A549 (cell line): ENCODE measurements around the gene COL28A1.

Experiments
- ATOH8 ChIP-seq: fragments of 250-450 bp; sonication (Bioruptor Pico); IDR thresholded peaks from 2 replicates; pipeline ENCODE4 v1.5.0; 2020; ENCODE audit warnings: low read depth, mild to moderate bottlenecking, moderate library complexity
- CEBPB ChIP-seq, 2 experiments: fragments of >200 bp in 1 of 2; sonication (Bioruptor Twin) in 1 of 2; formaldehyde crosslinking in 1 of 2; IDR thresholded peaks; 2 replicates each; pipeline ENCODE4 v1.6.1; 2012 to 2016
- CHD2 ChIP-seq: fragments of 150-350 bp; IDR thresholded peaks from 2 replicates; pipeline ENCODE4 v1.6.1; 2014; ENCODE audit warnings: low read length; ENCODE audit not compliant: partially characterized antibody
- CTCF ChIP-seq: fragments of >200 bp; sonication (Bioruptor Twin); formaldehyde crosslinking; IDR thresholded peaks from 3 replicates; pipeline ENCODE4 v1.5.1; 2016
- ESRRA ChIP-seq: fragments of 150-350 bp; IDR thresholded peaks from 2 replicates; pipeline ENCODE4 v1.6.1; 2014; ENCODE audit warnings: mild to moderate bottlenecking, low read length, borderline replicate concordance
- HOXA7 ChIP-seq: fragments of 250-450 bp; sonication (Bioruptor Pico); IDR thresholded peaks from 2 replicates; pipeline ENCODE4 v1.5.0; 2020; ENCODE audit warnings: mild to moderate bottlenecking, moderate library complexity
- HOXB5 ChIP-seq: fragments of 250-450 bp; sonication (Bioruptor Pico); IDR thresholded peaks from 2 replicates; pipeline ENCODE4 v1.5.0; 2020; ENCODE audit warnings: mild to moderate bottlenecking, moderate library complexity
- JUN ChIP-seq, 2 experiments: fragments of >200 bp; sonication (Bioruptor Twin); formaldehyde crosslinking; IDR thresholded peaks; 2 replicates in 1 of 2; 3 replicates in 1 of 2; pipeline ENCODE4 v1.6.1; 2016 to 2017
- POLR2A ChIP-seq: IDR thresholded peaks from 2 replicates; pipeline ENCODE4 v1.6.1; 2012; ENCODE audit warnings: mild to moderate bottlenecking, low read length
- REST ChIP-seq: fragments of 200-600 bp; sonication (generic); IDR thresholded peaks from 2 replicates; pipeline ENCODE4 v1.6.1; 2016; ENCODE audit warnings: antibody characterized with exemption, mild to moderate bottlenecking, moderate library complexity
- RFX5 ChIP-seq: fragments of 450-650 bp; IDR thresholded peaks from 2 replicates; pipeline ENCODE4 v1.7.1; 2014; ENCODE audit warnings: antibody characterized with exemption, mild to moderate bottlenecking, moderate library complexity
- SMC3 ChIP-seq: fragments of >200 bp; sonication (Bioruptor Twin); formaldehyde crosslinking; IDR thresholded peaks from 3 replicates; pipeline ENCODE4 v1.6.1; 2018; ENCODE audit warnings: inconsistent platforms
- TP53 ChIP-seq: fragments of 250-450 bp; sonication (Bioruptor Pico); IDR thresholded peaks from 2 replicates; pipeline ENCODE4 v1.5.0; 2021; ENCODE audit warnings: mild to moderate bottlenecking, moderate library complexity
- ZFP36 ChIP-seq: fragments of 450-650 bp; IDR thresholded peaks from 2 replicates; pipeline ENCODE4 v1.6.1; 2014; ENCODE audit warnings: borderline replicate concordance; ENCODE audit not compliant: partially characterized antibody

GRCh38 chr7:7564323-7564780 lies 28.7 kb upstream of the COL28A1 start:
- no peak for TF ChIP-seq CTCF
- TF ChIP-seq POLR2A, result no peak
- no peak for TF ChIP-seq JUN (IDR thresholded peaks at IDR 0.05)
- TF ChIP-seq CEBPB (IDR thresholded peaks at IDR 0.05), result peak in 1 of 2 experiments; percentile 22; a peak in 1 of 4 replicates
- TF ChIP-seq SMC3, result no peak
- TF ChIP-seq ZFP36, result no peak
- TF ChIP-seq ATOH8 (CRISPR knock-in tag), result no peak
- no peak for TF ChIP-seq HOXA7 (CRISPR knock-in tag)
- no peak for TF ChIP-seq ESRRA
- no peak for TF ChIP-seq RFX5
- TF ChIP-seq REST, result no peak
- no peak for TF ChIP-seq CHD2
- no peak for TF ChIP-seq HOXB5 (CRISPR knock-in tag)
- no peak for TF ChIP-seq TP53 (CRISPR knock-in tag)
